ENCODE data around the gene C2CD5.

Gene C2CD5

GRCh38 chr12:22481547-22482104, 62.7 kb downstream of the C2CD5 start:
- no peak for TF ChIP-seq CTCF (IDR thresholded peaks at IDR 0.05)

- TF ChIP-seq CTCF (IDR thresholded peaks at IDR 0.05): no peak
Observed at GRCh38 chr12:22480016-22480415, 64.3 kb downstream of the C2CD5 start.

- no peak for TF ChIP-seq CTCF (IDR thresholded peaks at IDR 0.05)
Observed at GRCh38 chr12:22477894-22478287, 66.5 kb downstream of the C2CD5 start.

GRCh38 chr12:22477166-22477893, 67.0 kb downstream of the C2CD5 start:
- TF ChIP-seq CTCF (IDR thresholded peaks at IDR 0.05): no peak

- TF ChIP-seq CTCF (IDR thresholded peaks at IDR 0.05): no peak
Observed at GRCh38 chr12:22476133-22476532, 68.2 kb downstream of the C2CD5 start.

- peak; percentile 57 for TF ChIP-seq CTCF (IDR thresholded peaks at IDR 0.05)
Observed at GRCh38 chr12:22474970-22475720, 69.2 kb downstream of the C2CD5 start.

GRCh38 chr12:22473212-22473611, 71.1 kb downstream of the C2CD5 start:
- TF ChIP-seq CTCF (IDR thresholded peaks at IDR 0.05): no peak
